ENCODE results near the gene GCHFR. TPM values are rescaled to one million over a fixed set of nuclear protein-coding genes. Genes with fewer than 3 reads are reported as not detected.

GCHFR gene
- total RNA-seq, 1 experiment from 2014 or later, result 5.6 TPM

DNA sequence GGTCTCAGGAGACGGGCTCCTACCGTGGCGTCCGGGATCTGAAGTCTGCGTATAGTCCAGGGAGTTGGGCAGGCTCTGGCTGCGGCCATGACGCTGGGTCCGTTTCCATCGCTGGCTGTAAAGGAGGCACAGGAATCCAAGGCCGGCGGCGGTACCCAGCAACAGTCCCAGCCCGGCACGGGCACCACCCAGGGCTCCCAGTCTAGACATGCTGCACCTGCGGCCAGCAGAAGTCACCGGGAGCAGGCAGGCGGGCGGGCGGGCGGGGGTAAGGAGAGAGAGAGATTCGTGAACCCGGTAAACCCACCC is 9.3 kb upstream of the GCHFR start:
- Mint-ChIP-seq H3K36me3 (ENCODE audit: insufficient read depth, unreplicated experiment) (peaks cover 25% of the 10 kb centered on the region), H3K4me3 (ENCODE audit: low read depth, unreplicated experiment) (peak overlapping the region; percentile 93), H3K4me1 (ENCODE audit: low read depth, unreplicated experiment) (no peaks in the 10 kb centered on the region), H3K9me3 (ENCODE audit: low read depth, unreplicated experiment) (no peaks in the 10 kb centered on the region), H3K27me3 (ENCODE audit: unreplicated experiment) (no peaks in the 10 kb centered on the region), H3K27ac (ENCODE audit: unreplicated experiment) (no peak overlapping the region)
- CTCF ChIA-PET, result interaction anchor here (0.7 kb wide), 1 partner anchor 28 kb away, joined by 8 read pairs; no protein-coding TSS in a partner anchor
- TF ChIP-seq, protein P1, sequence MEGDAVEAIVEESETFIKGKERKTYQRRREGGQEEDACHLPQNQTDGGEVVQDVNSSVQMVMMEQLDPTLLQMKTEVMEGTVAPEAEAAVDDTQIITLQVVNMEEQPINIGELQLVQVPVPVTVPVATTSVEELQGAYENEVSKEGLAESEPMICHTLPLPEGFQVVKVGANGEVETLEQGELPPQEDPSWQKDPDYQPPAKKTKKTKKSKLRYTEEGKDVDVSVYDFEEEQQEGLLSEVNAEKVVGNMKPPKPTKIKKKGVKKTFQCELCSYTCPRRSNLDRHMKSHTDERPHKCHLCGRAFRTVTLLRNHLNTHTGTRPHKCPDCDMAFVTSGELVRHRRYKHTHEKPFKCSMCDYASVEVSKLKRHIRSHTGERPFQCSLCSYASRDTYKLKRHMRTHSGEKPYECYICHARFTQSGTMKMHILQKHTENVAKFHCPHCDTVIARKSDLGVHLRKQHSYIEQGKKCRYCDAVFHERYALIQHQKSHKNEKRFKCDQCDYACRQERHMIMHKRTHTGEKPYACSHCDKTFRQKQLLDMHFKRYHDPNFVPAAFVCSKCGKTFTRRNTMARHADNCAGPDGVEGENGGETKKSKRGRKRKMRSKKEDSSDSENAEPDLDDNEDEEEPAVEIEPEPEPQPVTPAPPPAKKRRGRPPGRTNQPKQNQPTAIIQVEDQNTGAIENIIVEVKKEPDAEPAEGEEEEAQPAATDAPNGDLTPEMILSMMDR (IDR thresholded peaks at IDR 0.05; ENCODE audit: unreplicated experiment), result no peak
- BruUV-seq (replicated peaks), result no TSS peak
- intact Hi-C loops (cut with micrococcal nuclease; ENCODE audit: unreplicated experiment), result no loop called here
- DNase-seq, result no peak

DNA sequence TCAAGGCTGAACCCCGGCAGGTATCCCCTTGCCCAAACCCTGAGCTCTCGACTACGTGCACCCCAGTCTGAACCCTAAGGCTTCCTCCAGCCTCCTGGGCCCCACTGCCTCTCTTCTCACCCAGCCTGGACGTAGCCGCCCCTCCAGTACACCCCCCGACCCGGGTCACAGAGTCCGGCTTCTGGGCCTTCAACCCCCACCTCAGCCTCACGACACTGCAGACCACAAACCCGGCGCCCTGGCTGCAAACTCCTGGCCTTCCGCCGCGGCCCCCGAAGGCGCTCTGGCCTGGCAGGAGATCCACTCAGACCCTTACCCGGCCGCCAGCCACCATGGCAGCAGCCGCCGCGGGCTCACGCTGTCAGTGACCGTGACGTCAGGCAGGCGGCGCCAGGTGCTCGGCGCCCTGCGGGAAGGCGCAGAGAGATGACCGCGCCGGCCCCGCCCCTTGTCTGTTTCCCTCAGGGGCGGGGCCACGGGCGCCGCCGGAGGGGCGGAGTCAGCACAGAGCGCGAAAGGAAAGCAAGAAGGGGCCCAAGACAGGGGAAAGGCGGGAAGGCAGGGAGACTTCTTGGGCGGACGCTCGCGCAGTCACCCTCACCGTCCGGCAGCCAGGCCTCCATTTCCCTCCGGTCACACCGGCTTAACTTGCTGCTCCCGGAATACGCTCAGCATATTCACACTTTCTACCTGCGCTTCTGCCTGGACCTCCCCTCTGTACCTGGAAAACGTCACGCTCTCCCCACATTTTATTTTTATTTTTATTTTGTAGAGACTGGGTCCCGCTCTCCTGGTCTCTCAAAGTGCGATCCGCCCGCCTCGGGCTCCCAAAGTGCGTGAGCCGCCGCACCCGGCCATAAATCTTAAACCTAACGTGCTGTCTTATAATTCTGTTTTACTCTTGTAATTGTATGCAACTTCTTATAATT is 8.7 kb upstream of the GCHFR start, which contains the start of gene RMDN3:
TSS of gene RMDN3 (minus strand) at position 372 of the 929 bp plus-strand sequence. CDS start 471 bp downstream, outside the sequence.
- H3K4me1 Mint-ChIP-seq (ENCODE audit: low read depth, unreplicated experiment), result no peaks in the 10 kb centered on the region
- no peaks in the 10 kb centered on the region for H3K9me3 Mint-ChIP-seq (ENCODE audit: low read depth, unreplicated experiment)
- peak within 1 kb of the TSS; percentile 93 for H3K4me3 Mint-ChIP-seq (ENCODE audit: low read depth, unreplicated experiment)
- TSS peak; percentile 92 for BruUV-seq (replicated peaks)
- TF ChIP-seq, protein P1 (IDR thresholded peaks at IDR 0.05; ENCODE audit: unreplicated experiment), result no peak
- H3K36me3 Mint-ChIP-seq (ENCODE audit: insufficient read depth, unreplicated experiment), result peaks cover 25% of the 10 kb centered on the region
- CTCF ChIA-PET, result no interaction called here
- intact Hi-C loops (cut with micrococcal nuclease; ENCODE audit: unreplicated experiment), result no loop called here
- no peaks in the 10 kb centered on the region for H3K27me3 Mint-ChIP-seq (ENCODE audit: unreplicated experiment)
- peak within 1 kb of the TSS; percentile 53 for H3K27ac Mint-ChIP-seq (ENCODE audit: unreplicated experiment)
- peak; percentile 90 for DNase-seq

DNA sequence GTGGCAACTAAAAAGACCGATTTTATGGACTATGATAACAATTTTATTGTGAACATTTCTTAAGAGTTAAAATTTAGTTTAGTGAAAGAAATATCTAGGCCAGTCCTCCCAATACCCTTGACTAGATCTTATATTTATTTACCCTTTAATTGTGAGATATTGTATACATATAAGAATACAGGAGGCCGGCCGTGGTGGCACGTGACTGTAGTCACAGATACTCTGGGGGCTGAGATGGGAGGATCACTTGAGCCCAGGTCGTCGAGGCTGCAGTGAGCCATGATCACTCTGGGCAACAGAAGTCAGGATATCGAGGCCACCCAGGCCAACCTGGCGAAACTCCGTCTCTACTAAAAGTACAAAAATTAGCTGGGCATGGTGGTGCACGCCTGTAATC is 8.1 kb upstream of the GCHFR start:
- BruUV-seq (replicated peaks), result no TSS peak
- H3K36me3 Mint-ChIP-seq (ENCODE audit: insufficient read depth, unreplicated experiment), result peaks cover 24% of the 10 kb centered on the region
- no peaks in the 10 kb centered on the region for H3K27me3 Mint-ChIP-seq (ENCODE audit: unreplicated experiment)
- CTCF ChIA-PET, result no interaction called here
- intact Hi-C loops (cut with micrococcal nuclease; ENCODE audit: unreplicated experiment), result no loop called here
- TF ChIP-seq, protein P1 (IDR thresholded peaks at IDR 0.05; ENCODE audit: unreplicated experiment), result no peak
- H3K27ac Mint-ChIP-seq (ENCODE audit: unreplicated experiment), result peak overlapping the region; percentile 53
- no peaks in the 10 kb centered on the region for H3K4me1 Mint-ChIP-seq (ENCODE audit: low read depth, unreplicated experiment)
- DNase-seq, result no peak
- peak overlapping the region; percentile 93 for H3K4me3 Mint-ChIP-seq (ENCODE audit: low read depth, unreplicated experiment)
- no peaks in the 10 kb centered on the region for H3K9me3 Mint-ChIP-seq (ENCODE audit: low read depth, unreplicated experiment)

DNA sequence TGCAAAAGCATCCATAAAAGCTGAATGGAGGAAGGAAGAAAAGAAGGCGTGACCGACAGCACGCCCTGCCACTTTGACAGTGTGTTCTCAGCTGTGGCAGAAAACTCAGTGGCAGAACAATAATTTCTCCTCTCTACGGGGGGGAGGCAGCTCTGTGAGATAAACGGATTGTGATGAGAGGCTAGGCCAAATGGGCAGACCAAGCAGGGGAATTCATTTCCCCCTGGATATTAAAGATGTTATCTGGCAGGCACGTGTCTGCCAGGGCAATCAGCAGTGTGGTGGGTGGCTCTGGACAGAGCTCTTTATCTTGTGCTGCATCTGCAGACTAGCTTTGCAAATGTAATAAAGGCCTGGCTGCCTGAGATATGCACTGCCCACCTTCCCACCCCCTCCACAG is 6.9 kb upstream of the GCHFR start:
- TF ChIP-seq, protein P1 (IDR thresholded peaks at IDR 0.05; ENCODE audit: unreplicated experiment), result no peak
- no peak for DNase-seq
- no peak overlapping the region for H3K27ac Mint-ChIP-seq (ENCODE audit: unreplicated experiment)
- BruUV-seq (replicated peaks), result no TSS peak
- H3K36me3 Mint-ChIP-seq (ENCODE audit: insufficient read depth, unreplicated experiment), result peaks cover 17% of the 10 kb centered on the region
- no peak overlapping the region for H3K4me3 Mint-ChIP-seq (ENCODE audit: low read depth, unreplicated experiment)
- intact Hi-C loops (cut with micrococcal nuclease; ENCODE audit: unreplicated experiment), result no loop called here
- CTCF ChIA-PET, result interaction anchor here (0.6 kb wide), 1 partner anchor 8 kb away, joined by 3 read pairs; no protein-coding TSS in a partner anchor
- no peaks in the 10 kb centered on the region for H3K9me3 Mint-ChIP-seq (ENCODE audit: low read depth, unreplicated experiment)
- H3K27me3 Mint-ChIP-seq (ENCODE audit: unreplicated experiment), result no peaks in the 10 kb centered on the region
- H3K4me1 Mint-ChIP-seq (ENCODE audit: low read depth, unreplicated experiment), result no peaks in the 10 kb centered on the region
